OCI-LY1 (cell line): ENCODE data around the gene RBM10.

Experiments
- H2AFZ ChIP-seq: fragments of 200-600 bp; sonication (generic), shearing (Covaris generic); 2 replicates; pipeline ENCODE4 v1.6.0; 2014; ENCODE audit warnings: antibody characterized with exemption, mild to moderate bottlenecking, low read length
- H3F3A ChIP-seq: fragments of 200-600 bp; sonication (generic), shearing (Covaris generic); 2 replicates; pipeline ENCODE4 v1.6.0; 2014; ENCODE audit warnings: mild to moderate bottlenecking, antibody characterized with exemption, low read length, moderate library complexity; ENCODE audit not compliant: insufficient read depth
- H3K27ac ChIP-seq: fragments of 200-600 bp; sonication (generic); 2 replicates; pipeline ENCODE4 v1.5.1; 2014; ENCODE audit warnings: low read length, mixed run types, mild to moderate bottlenecking, low read depth; ENCODE audit not compliant: poor library complexity, severe bottlenecking
- H3K27me3 ChIP-seq: fragments of 200-600 bp; sonication (generic); 2 replicates; pipeline ENCODE4 v1.6.0; 2014; ENCODE audit warnings: antibody characterized with exemption, mild to moderate bottlenecking, low read length, moderate library complexity; ENCODE audit not compliant: insufficient read depth
- H3K36me3 ChIP-seq: fragments of 200-600 bp; sonication (generic); 2 replicates; pipeline ENCODE4 v1.6.1; 2014; ENCODE audit warnings: mild to moderate bottlenecking, antibody characterized with exemption, low read length, moderate library complexity, mixed read lengths; ENCODE audit not compliant: insufficient read depth
- H3K4me1 ChIP-seq: fragments of 200-600 bp; sonication (generic); 2 replicates; pipeline ENCODE4 v1.5.1; 2014; ENCODE audit warnings: mild to moderate bottlenecking, low read length, moderate library complexity; ENCODE audit not compliant: insufficient read depth, severe bottlenecking
- H3K4me2 ChIP-seq: fragments of 200-600 bp; sonication (generic), shearing (Covaris generic); 2 replicates; pipeline ENCODE4 v1.6.1; 2014; ENCODE audit warnings: low read length
- H3K4me3 ChIP-seq: fragments of 200-600 bp; sonication (generic); 2 replicates; pipeline ENCODE4 v1.5.1; 2014; ENCODE audit warnings: low read length, low read depth, mild to moderate bottlenecking, mixed read lengths; ENCODE audit not compliant: poor library complexity, severe bottlenecking
- H3K79me2 ChIP-seq: fragments of 200-600 bp; shearing (Covaris generic); 2 replicates; pipeline ENCODE4 v1.6.1; 2016; ENCODE audit warnings: mixed run types, low read length, mixed read lengths; ENCODE audit not compliant: insufficient read depth
- H3K9ac ChIP-seq: fragments of 200-600 bp; sonication (generic), shearing (Covaris generic); 2 replicates; pipeline ENCODE4 v1.6.1; 2014; ENCODE audit warnings: mild to moderate bottlenecking, low read length, mixed read lengths
- H3K9me2 ChIP-seq: fragments of 200-600 bp; sonication (generic), shearing (Covaris generic); 2 replicates; pipeline ENCODE4 v1.6.1; 2014; ENCODE audit warnings: low read depth, mild to moderate bottlenecking, low read length, mixed read lengths
- H3K9me3 ChIP-seq: fragments of 200-600 bp; shearing (Covaris generic); 2 replicates; pipeline ENCODE4 v1.6.1; 2014; ENCODE audit warnings: low read length, mixed read lengths
- H4K20me1 ChIP-seq: fragments of 200-600 bp; sonication (generic), shearing (Covaris generic); 2 replicates; pipeline ENCODE4 v1.6.0; 2016; ENCODE audit warnings: mild to moderate bottlenecking, low read length; ENCODE audit not compliant: insufficient read depth
- EZH2 ChIP-seq: fragments of 200-600 bp; sonication (generic), shearing (Covaris generic); IDR thresholded peaks from 2 replicates; pipeline ENCODE4 v1.8.0; 2017; ENCODE audit warnings: borderline replicate concordance, mixed run types, mild to moderate bottlenecking, antibody characterized with exemption, low read length, moderate library complexity, mixed read lengths
- TF ChIP-seq, protein P1 (sequence below): fragments of 200-600 bp; sonication (generic), shearing (Covaris generic); IDR thresholded peaks from 2 replicates; pipeline ENCODE4 v1.5.1; 2017; ENCODE audit warnings: mild to moderate bottlenecking, antibody characterized with exemption, low read length, moderate library complexity, mixed read lengths

The RBM10 gene

DNA sequence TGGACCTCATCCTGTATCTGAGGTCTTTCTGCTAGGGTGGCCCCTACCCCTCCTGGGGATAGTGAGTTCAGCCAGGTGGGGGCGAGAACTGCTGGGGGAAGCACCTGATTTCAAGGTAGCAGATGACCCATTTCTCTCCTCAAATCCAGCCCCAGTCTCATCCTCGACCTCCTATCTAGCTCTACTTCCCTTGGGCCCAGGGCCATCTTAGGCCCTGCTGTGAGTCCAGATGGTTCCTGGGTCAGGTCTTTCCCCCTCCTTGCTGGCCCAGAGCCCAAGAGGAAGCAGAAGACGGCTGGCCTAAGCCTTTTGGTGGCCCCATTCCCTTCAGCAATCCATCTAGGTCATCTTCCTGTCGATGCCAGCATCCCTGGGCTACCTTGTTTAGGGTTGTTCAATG is 76.7 kb downstream of the RBM10 start:
- no peak overlapping the region for H2AFZ ChIP-seq
- H3F3A ChIP-seq: no peaks in the 10 kb centered on the region
- no peaks in the 10 kb centered on the region for H4K20me1 ChIP-seq
- no peaks in the 10 kb centered on the region for H3K9me2 ChIP-seq
- H3K9me3 ChIP-seq: no peaks in the 10 kb centered on the region
- no peaks in the 10 kb centered on the region for H3K27me3 ChIP-seq
- no peak overlapping the region for H3K4me3 ChIP-seq
- H3K79me2 ChIP-seq: peaks cover 27% of the 10 kb centered on the region
- TF ChIP-seq, protein P1, sequence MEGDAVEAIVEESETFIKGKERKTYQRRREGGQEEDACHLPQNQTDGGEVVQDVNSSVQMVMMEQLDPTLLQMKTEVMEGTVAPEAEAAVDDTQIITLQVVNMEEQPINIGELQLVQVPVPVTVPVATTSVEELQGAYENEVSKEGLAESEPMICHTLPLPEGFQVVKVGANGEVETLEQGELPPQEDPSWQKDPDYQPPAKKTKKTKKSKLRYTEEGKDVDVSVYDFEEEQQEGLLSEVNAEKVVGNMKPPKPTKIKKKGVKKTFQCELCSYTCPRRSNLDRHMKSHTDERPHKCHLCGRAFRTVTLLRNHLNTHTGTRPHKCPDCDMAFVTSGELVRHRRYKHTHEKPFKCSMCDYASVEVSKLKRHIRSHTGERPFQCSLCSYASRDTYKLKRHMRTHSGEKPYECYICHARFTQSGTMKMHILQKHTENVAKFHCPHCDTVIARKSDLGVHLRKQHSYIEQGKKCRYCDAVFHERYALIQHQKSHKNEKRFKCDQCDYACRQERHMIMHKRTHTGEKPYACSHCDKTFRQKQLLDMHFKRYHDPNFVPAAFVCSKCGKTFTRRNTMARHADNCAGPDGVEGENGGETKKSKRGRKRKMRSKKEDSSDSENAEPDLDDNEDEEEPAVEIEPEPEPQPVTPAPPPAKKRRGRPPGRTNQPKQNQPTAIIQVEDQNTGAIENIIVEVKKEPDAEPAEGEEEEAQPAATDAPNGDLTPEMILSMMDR: no peak
- TF ChIP-seq EZH2: no peak
- H3K9ac ChIP-seq: no peak overlapping the region
- peaks cover 23% of the 10 kb centered on the region for H3K4me1 ChIP-seq
- no peak overlapping the region for H3K4me2 ChIP-seq
- H3K36me3 ChIP-seq: peaks cover 50% of the 10 kb centered on the region
- no peak overlapping the region for H3K27ac ChIP-seq

GRCh38 chrX:47222751-47223350 is 77.8 kb downstream of the RBM10 start:
- Histone ChIP-seq H3K27ac (no peak overlapping the region), H3K9ac (no peak overlapping the region), H3K4me3 (no peak overlapping the region), H3K79me2 (peaks cover 27% of the 10 kb centered on the region), H3K4me2 (no peak overlapping the region), H3K27me3 (no peaks in the 10 kb centered on the region), H2AFZ (no peak overlapping the region), H3K9me3 (no peaks in the 10 kb centered on the region), H3K4me1 (peaks cover 15% of the 10 kb centered on the region), H3K9me2 (no peaks in the 10 kb centered on the region), H3F3A (no peaks in the 10 kb centered on the region), H3K36me3 (peaks cover 60% of the 10 kb centered on the region), H4K20me1 (no peaks in the 10 kb centered on the region)
- TF ChIP-seq, protein P1: no peak
- no peak for TF ChIP-seq EZH2

DNA sequence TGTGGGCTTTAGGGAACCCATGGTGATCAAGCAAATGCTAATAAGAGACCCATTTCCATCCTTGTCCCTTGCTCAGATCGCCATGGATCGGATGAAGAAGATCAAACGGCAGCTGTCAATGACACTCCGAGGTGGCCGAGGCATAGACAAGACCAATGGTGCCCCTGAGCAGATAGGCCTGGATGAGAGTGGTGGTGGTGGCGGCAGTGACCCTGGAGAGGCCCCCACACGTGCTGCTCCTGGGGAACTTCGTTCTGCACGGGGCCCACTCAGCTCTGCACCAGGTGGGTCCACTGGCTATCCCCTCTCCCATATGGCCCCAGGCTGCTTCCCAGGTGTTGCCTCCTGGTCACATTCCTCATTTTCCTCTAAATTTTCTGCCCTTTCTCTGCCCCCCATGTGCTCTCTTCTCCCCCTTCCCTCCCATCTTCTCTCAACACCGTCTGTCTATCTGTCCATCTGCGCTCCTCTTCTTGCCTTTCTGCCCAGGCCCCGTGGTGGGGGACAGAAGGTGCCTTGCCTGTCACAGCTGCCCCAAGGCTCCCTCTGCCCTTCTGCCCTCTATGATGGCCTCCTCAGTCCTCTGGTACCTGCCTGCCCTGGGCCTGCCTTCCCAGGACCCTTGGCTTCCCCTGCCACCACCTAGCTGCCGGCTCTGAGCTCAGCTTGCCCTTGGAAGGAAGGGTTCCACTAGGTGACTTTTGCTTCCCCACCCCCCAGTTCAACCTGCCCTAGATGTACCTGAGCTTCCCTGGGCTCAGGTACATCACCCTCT is 78.6 kb downstream of the RBM10 start:
- no peak overlapping the region for H3K27ac ChIP-seq
- H3K4me2 ChIP-seq: no peak overlapping the region
- H3K79me2 ChIP-seq: peaks cover 27% of the 10 kb centered on the region
- peaks cover 66% of the 10 kb centered on the region for H3K36me3 ChIP-seq
- no peak overlapping the region for H3K4me3 ChIP-seq
- H3K9ac ChIP-seq: no peak overlapping the region
- no peaks in the 10 kb centered on the region for H4K20me1 ChIP-seq
- H3K27me3 ChIP-seq: no peaks in the 10 kb centered on the region
- TF ChIP-seq EZH2: no peak
- TF ChIP-seq, protein P1: no peak
- H3K9me2 ChIP-seq: no peaks in the 10 kb centered on the region
- no peak overlapping the region for H2AFZ ChIP-seq
- H3F3A ChIP-seq: no peaks in the 10 kb centered on the region
- no peaks in the 10 kb centered on the region for H3K9me3 ChIP-seq
- peaks cover 15% of the 10 kb centered on the region for H3K4me1 ChIP-seq
